ENCODE measurements around the gene CBX1.

CBX1 gene

GRCh38 chr17:48129981-48130380 lies 28.7 kb upstream of the CBX1 start:
- Histone ChIP-seq H3K27ac (ENCODE audit: low read depth, low read length) (no peak overlapping the region), H3K4me1 (ENCODE audit: control insufficient read depth, low read length) (no peaks in the 10 kb centered on the region), H3K36me3 (ENCODE audit: control insufficient read depth, low read length) (no peaks in the 10 kb centered on the region), H4K20me1 (ENCODE audit: control insufficient read depth, insufficient read depth, low read depth, low read length) (no peaks in the 10 kb centered on the region), H3K27me3 (ENCODE audit: control insufficient read depth, low read length) (no peaks in the 10 kb centered on the region), H3K79me2 (ENCODE audit: control insufficient read depth, low read length) (no peaks in the 10 kb centered on the region), H3K9me3 (ENCODE audit: control insufficient read depth, insufficient read depth, low read length) (no peaks in the 10 kb centered on the region), H3K9me2 (replicated peaks; ENCODE audit: control insufficient read depth, low read length) (no peaks in the 10 kb centered on the region), H3K4me3 (ENCODE audit: low read length) (no peak overlapping the region), H3K4me2 (ENCODE audit: low read length) (no peak overlapping the region), H3F3A (ENCODE audit: control insufficient read depth, insufficient read depth) (no peaks in the 10 kb centered on the region)
- TF ChIP-seq EZH2phosphoT487 (IDR thresholded peaks at IDR 0.05; ENCODE audit: borderline replicate concordance, low read length), result no peak
- TF ChIP-seq, protein P1, sequence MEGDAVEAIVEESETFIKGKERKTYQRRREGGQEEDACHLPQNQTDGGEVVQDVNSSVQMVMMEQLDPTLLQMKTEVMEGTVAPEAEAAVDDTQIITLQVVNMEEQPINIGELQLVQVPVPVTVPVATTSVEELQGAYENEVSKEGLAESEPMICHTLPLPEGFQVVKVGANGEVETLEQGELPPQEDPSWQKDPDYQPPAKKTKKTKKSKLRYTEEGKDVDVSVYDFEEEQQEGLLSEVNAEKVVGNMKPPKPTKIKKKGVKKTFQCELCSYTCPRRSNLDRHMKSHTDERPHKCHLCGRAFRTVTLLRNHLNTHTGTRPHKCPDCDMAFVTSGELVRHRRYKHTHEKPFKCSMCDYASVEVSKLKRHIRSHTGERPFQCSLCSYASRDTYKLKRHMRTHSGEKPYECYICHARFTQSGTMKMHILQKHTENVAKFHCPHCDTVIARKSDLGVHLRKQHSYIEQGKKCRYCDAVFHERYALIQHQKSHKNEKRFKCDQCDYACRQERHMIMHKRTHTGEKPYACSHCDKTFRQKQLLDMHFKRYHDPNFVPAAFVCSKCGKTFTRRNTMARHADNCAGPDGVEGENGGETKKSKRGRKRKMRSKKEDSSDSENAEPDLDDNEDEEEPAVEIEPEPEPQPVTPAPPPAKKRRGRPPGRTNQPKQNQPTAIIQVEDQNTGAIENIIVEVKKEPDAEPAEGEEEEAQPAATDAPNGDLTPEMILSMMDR (IDR thresholded peaks at IDR 0.05; ENCODE audit: low read depth, low read length, poor library complexity, severe bottlenecking), result no peak

DNA sequence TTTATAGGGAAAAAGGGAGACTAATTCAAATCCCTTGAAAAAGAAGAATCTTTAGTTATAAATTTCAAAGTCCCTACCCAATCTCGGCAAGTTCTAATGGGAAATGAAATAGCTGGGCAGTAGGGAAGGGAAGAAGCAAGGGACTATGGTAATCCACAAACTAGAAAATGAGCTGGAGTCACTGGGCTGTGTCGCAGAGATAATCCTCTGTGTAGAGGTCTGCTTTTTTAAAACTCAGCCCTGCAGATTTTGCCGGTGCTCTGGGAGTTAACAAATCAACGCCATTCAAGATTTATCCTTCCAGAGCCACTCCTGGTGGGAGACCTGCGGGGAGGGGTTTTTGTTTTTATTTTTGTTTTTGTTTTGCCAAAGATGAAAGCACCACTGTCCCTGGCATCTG lies 27.1 kb upstream of the CBX1 start:
- Histone ChIP-seq H3K27me3 (ENCODE audit: control insufficient read depth, low read length) (no peaks in the 10 kb centered on the region), H3K9me2 (replicated peaks; ENCODE audit: control insufficient read depth, low read length) (no peaks in the 10 kb centered on the region), H3K79me2 (ENCODE audit: control insufficient read depth, low read length) (no peaks in the 10 kb centered on the region), H4K20me1 (ENCODE audit: control insufficient read depth, insufficient read depth, low read depth, low read length) (no peaks in the 10 kb centered on the region), H3K4me3 (ENCODE audit: low read length) (no peak overlapping the region), H3K36me3 (ENCODE audit: control insufficient read depth, low read length) (no peaks in the 10 kb centered on the region), H3K27ac (ENCODE audit: low read depth, low read length) (no peak overlapping the region), H3K4me1 (ENCODE audit: control insufficient read depth, low read length) (no peaks in the 10 kb centered on the region), H3K4me2 (ENCODE audit: low read length) (no peak overlapping the region), H3K9me3 (ENCODE audit: control insufficient read depth, insufficient read depth, low read length) (no peaks in the 10 kb centered on the region), H3F3A (ENCODE audit: control insufficient read depth, insufficient read depth) (no peaks in the 10 kb centered on the region)
- TF ChIP-seq, protein P1 (IDR thresholded peaks at IDR 0.05; ENCODE audit: low read depth, low read length, poor library complexity, severe bottlenecking), result no peak
- no peak for TF ChIP-seq EZH2phosphoT487 (IDR thresholded peaks at IDR 0.05; ENCODE audit: borderline replicate concordance, low read length)

DNA sequence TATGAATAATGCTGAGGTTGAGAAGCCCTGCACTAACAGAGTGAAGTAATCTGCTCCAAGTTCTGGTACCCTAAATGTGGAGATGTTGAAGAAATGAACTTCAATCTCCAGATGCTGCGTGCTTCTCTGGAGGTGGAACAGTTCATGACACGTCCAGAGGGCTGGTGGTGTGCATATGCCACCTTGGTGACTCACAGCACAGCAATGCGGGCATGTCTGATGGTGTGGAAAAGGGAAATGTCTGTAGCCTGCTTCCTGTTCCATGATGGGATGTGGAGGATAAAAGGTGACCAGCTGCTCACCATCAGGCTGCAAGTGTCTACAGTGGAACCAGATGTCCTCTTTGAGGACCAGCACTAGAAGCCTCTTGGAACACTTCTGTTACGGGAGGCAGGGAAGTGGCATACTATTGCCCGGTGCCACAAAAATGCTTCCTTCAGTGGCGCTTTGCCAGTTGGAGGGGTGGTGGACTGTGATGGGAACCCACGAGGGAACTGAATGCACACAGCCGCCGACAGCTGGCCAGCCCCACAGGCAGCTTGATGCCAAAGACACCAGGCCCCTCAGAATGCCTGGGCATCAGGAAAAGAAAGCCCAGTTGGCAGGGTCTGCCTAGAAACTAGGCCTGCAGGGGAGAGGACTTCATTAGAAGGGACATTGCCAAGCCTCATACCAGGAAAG lies 26.2 kb upstream of the CBX1 start:
- TF ChIP-seq, protein P1 (IDR thresholded peaks at IDR 0.05; ENCODE audit: low read depth, low read length, poor library complexity, severe bottlenecking), result no peak
- no peak for TF ChIP-seq EZH2phosphoT487 (IDR thresholded peaks at IDR 0.05; ENCODE audit: borderline replicate concordance, low read length)
- Histone ChIP-seq H4K20me1 (ENCODE audit: control insufficient read depth, insufficient read depth, low read depth, low read length) (no peaks in the 10 kb centered on the region), H3K36me3 (ENCODE audit: control insufficient read depth, low read length) (peaks cover 3% of the 10 kb centered on the region; the same call in 1 of the 2 replicates), H3K27me3 (ENCODE audit: control insufficient read depth, low read length) (no peaks in the 10 kb centered on the region), H3F3A (ENCODE audit: control insufficient read depth, insufficient read depth) (no peaks in the 10 kb centered on the region), H3K9me3 (ENCODE audit: control insufficient read depth, insufficient read depth, low read length) (no peaks in the 10 kb centered on the region), H3K4me2 (ENCODE audit: low read length) (no peak overlapping the region), H3K4me1 (ENCODE audit: control insufficient read depth, low read length) (no peaks in the 10 kb centered on the region), H3K4me3 (ENCODE audit: low read length) (no peak overlapping the region), H3K9me2 (replicated peaks; ENCODE audit: control insufficient read depth, low read length) (no peaks in the 10 kb centered on the region), H3K27ac (ENCODE audit: low read depth, low read length) (no peak overlapping the region), H3K79me2 (ENCODE audit: control insufficient read depth, low read length) (no peaks in the 10 kb centered on the region)

Measured in DOHH2 (cell line).